Activated T-cell treated with anti-CD3 and anti-CD28 coated beads for 1 hour (primary cell): ENCODE results near the gene MYO1E.
A peak's percentile ranks its signal among the peaks of the same experiment; 100 is the strongest.

Experiments
- DNase-seq: peaks from one replicate; pipeline ENCODE4 v3.0.0-alpha.2; 2020; ENCODE audit warnings: low read depth

Gene MYO1E

GRCh38 chr15:59315914-59316451 lies 56.7 kb downstream of the MYO1E start:
- DNase-seq = no peak

DNA sequence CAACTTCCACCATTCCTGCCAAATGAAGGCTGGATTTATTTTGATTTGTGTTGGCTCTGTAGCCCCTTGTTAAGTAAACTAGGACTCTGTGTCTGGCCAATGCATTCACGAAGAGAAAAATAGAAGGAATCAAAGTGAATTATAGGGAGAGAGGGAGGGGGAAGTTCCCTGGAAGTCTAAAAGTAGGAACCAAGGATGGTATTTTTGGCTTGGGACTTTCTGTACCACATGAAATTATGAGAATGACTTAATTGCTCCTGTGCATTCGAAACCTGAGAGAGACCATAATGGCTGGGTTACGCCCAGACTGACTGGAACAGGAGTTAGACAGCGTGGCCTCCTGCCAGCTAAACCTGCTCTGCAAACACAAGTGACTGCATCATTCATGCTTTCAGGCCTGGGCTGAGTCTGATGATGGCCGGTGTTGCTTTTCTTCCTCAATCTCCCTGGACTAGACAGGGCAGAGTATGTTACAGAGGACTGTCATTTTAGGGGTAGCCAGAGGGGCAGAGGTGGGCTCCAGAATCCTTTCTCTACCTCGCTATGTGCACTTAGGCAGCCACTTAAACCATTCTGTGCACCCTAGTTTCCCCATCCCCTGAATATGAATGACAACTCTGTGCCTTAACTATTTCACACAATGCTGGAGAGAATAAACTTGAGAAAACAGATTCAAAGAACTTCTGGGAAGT lies 58.9 kb downstream of the MYO1E start:
- DNase-seq = no peak

GRCh38 chr15:59312205-59312604 lies 60.5 kb downstream of the MYO1E start:
- DNase-seq = no peak

DNA sequence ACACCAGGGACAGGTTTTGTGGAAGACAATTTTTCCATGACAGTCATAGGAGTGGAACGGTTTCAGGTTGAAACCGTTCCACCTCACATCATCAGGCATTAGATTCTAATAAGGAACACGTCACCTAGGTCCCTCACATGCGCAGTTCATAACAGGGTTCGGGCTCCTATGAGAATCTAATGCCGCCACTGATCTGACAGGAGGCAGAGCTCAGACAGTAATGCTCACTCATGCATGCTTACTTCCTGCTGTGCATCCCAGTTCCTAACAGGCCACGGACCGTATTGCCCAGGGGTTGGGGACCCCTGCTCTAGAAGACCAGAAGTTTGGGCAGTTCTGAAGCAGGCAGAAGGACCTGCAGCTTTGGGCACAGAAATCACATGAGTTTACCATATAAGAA lies 61.5 kb downstream of the MYO1E start:
- no peak for DNase-seq

- no peak for DNase-seq
These were observed 63.3 kb downstream of the MYO1E start for GRCh38 chr15:59309405-59309804.

DNA sequence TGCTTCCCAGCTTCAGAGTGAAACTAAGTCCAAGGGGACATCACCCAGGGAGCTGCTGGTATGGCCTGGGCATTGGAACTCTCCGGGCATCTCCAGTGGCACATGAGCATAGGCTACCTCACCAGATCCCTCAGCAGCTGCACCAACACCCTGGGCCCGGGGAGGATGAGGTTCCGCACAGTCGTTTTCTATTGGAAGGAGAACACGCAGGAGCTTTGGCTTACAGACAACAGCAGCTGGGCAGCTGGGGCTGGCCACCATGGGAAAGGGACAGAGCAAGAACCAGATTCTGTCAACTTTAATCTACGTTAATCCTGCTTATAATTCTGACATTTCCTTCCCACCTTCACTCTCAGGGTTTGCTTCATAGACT lies 65.5 kb downstream of the MYO1E start:
- DNase-seq = no peak

DNA sequence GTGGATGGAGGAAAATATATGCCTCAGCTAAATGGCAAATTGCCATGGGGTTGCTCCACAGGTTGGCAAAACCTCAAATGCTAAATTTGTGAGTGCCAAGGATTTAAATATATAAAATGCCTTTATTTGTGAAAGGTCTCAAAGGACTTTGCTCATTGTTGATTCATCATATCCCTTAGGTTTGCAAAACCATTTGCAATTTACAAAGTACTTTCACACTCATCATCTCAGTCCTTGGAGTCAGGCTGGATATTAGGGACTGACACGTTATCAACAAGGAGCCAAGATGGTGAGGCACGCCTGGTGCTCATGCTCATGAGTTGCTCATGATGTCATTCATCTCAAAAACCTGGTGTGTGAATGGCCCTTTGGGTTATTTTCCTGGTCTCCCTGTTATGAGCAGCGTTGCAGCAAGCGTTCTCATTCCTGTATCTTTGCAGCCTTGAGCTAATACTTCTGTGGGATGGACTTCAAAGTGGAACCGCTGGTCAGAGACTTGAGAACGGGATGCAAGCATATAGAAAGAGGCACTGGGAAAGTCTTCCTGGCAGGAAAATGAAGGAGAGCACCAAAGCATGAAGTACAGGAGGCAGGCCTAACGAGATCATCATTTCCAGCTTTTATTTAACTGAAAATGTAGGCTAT lies 66.0 kb downstream of the MYO1E start:
- DNase-seq = no peak

GRCh38 chr15:59304807-59305206 lies 67.9 kb downstream of the MYO1E start:
- DNase-seq = no peak

DNA sequence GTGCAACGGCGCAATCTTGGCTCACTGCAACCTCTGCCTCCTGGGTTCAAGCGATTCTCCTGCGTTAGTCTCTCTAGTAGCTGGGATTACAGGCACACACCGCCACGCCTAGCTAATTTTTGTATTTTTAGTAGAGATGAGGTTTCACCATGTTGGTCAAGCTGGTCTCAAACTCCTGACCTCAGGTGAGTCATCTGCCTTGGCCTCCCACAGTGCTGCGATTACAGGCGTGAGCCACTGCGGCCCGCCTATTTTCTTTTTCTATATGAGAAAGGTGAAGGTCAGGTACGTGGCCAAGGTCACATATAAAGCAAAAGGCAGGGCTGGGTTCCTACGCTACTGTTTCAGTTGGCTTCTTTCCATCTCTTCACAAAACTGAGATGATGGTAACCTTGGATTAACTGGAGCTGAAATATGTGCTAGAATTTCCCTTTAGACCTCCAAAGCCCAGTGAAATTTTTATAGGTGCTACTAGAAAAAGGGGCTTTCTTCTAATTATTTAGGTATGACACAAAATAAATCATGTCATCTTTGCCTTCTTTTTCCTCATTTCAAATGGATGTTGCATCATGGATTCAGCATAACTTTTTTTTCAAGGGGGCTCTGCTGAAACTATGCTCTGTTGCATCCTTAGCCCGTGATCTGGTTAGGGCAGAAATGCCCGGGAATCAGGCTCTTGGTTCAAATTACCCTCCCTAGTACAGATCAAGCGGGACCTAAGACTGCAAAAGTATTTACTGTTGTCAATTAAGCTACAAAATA lies 68.5 kb downstream of the MYO1E start:
- DNase-seq = no peak

DNA sequence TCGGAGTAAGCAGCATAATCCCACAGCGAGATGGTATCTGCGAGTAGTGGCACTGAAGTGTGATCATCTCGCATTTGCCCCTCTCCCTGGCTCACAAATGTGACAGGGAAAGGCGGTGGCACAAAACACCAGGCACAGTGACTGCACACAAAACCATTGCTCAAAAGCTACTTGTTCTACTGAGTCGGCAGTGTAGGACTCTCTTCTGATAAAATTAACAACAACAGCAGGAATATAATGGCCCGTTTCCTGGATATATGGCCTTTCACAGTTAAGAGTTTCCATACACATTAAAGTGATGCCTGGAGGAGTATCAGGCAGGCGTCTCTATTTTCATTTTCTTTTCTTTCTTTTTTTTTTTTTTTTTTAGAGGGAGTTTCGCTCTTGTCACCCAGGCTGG lies 69.0 kb downstream of the MYO1E start:
- no peak for DNase-seq

- no peak for DNase-seq
These were observed 69.5 kb downstream of the MYO1E start for GRCh38 chr15:59303136-59303535.

DNA sequence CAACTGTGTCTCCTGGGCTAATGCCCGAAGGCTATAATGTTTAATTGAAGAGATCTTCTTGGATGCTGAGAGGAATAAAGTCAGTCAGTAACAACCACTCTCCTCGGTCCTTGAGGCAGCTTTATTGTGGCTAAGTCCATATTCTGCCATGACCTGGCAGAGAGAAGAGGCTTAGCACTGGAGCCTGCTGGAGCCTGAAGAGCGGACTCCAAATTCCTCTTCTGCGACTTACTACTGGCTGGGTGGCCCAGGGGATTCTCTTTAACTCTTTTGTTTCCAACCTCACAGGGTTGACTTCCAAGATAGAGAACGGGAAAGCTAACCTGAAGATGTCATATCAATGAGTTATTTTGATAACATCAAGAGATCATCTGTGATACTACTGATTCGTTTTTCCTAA lies 71.1 kb downstream of the MYO1E start:
- no peak for DNase-seq

DNA sequence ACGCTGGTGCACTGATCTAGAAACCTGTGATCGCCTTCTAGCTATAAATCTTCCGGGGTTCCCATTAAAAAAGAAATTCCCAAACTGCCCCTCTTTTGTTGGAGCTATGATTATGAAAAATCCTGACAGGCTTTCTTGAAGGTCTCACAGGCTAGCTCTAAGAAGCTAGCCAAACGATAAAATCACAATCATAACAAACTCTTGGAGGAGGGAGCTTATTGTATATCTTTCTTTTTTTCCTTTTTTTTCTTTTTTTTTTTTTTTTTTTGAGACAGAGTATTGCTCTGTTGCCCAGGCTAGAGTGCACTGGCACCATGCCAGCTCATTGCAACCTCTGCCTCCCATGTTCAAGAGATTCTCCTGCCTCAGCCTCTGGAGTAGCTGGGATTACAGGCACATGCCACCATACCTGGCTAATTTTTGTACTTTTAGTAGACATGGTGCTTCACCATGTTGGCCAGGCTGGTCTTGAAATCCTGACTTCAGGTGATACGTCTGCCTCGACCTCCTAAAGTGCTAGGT lies 72.0 kb downstream of the MYO1E start:
- DNase-seq = no peak

DNA sequence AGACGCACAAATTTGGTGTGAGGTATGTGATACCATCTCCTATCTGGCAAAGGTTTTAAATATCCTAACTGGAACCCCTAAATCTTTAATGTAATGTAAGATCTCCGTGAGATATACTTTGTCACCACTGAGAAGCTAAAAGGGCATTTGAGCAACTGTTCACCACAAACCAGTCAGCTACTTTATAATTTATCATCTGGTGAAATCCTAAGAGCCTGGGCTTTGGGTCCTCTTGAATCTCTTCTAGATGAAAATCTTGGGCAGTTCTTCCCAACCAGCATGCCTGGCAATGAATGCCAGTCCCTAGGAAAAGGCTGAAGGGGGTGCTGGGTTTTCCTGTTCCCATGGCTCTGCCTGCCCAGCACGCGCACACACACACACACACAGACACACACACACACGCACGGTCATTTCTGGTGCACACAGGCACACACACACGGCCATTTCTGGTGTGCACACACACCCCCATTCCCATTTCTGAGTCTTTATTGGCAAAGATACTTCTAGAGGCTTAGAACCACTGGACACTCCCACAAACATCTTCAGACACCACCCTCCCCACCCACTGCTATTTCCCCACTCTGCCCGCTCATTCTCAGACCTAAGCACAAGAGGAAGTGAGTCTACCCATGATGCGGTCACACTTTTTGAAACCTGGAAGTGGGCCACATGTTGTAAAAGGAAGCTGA lies 72.6 kb downstream of the MYO1E start:
- DNase-seq = peak; percentile 40

- DNase-seq = no peak
These were observed 73.8 kb downstream of the MYO1E start for GRCh38 chr15:59298854-59299250.

DNA sequence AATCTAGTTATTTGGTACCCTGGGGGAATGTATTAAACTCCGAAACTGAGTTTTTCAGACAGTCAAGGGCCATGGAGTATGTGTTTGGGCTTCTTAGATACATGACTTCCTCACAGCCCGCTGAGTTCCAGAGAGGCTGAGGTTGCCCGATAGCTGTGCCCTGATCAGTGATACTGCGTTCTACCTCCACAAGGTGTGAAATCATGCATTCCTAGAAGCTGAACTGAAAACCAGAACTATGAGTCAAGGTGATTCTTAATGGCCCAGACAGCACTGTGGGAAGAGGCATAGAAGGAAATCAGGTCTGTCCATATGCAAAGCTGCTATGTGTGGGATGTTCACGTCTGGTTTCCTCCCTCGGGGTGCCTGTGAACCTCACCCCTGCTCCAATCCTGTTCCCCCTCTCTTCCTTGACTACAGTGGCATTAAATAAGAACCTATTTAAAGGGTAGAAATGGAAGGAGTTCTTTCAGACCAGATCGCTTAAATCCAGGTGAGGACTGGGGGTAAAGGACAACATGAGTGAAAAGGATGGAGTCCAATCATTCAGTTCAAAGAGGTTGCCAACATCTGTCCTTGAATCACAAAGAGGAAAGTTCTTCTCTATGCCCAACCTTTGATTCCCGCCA lies 74.3 kb downstream of the MYO1E start:
- no peak for DNase-seq

GRCh38 chr15:59296181-59296617 lies 76.5 kb downstream of the MYO1E start:
- DNase-seq = no peak

GRCh38 chr15:59295261-59296001 lies 77.2 kb downstream of the MYO1E start:
- DNase-seq = no peak

DNA sequence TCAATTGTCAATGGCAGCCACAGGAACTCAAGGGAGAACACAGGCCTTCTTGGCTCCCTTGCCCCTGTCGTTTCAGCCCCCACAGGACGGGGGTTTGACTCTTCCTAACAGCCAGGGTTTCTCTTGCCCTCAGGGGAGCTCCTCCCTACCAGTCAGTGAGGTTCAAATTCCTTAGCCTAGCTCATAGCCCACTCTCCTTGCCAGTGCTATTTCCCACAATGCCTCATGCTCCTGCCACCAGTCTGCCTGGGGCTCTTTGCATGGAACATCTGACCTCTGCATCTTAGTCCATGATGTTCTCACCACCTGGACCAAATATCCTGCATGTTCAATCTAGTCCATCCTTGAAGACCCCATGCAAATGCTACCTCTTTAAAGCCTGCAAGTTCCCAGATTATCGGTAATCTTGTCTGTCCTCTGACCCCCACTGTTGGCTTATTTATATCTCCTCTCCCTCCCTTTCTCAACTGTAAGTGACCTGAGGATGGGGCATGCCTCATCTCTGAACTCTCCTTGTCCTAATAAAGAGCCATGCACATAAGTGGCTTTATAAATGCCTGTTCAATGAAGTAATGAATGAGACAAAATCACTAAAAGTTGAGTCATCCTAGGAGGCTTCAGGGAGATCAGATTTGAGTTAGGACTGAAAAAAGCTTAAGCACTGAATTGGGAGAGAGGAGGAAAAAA lies 78.0 kb downstream of the MYO1E start:
- no peak for DNase-seq

DNA sequence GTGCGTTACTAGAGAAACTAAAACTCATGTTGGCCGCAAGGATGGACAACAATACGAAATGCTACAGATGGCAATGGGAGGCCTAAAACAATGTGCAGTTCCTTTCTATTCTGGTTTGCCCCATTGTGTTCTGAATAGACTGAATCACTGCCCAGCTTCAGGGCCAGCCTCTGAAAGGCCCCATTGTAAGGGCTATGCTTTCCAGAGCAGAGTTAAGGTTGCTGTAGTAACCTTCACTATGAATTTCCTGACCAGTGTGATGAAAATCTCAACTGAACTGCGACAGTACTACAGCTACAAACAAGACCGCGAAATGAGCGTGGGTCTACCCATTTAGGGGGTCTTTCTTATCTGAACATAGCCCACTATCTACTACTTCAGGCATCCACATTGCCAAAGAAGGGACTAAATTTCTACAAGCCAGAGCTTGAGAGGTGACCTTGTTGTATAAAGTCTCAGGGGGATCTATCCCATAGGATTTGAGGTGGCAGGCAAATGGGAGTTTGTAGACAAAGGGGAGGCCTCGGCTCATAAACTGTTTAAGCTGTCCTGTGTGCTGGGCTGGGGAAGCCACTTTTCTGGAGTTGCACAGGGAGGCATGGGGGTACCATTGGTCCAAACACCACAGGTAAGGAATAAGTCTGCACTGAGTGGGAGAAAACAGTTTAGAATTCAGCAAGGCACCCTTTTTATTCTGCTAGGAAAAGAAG lies 80.1 kb downstream of the MYO1E start:
- no peak for DNase-seq
